MV-4-11 (cell line): Measurements from ENCODE around the gene LTBP1.
"Not testable (repeated sequence)": the region's sequence is repeated elsewhere in the genome, so short reads cannot be mapped to it uniquely, and the experiment has no call there.

Experiments used
- DNase-seq: peaks from one replicate; lab custom pipeline; 2025; lab: John Stamatoyannopoulos, UW

LTBP1 gene

GRCh38 chr2:33144243-33144642, 197.5 kb downstream of the LTBP1 start:
- no peak for DNase-seq

DNA sequence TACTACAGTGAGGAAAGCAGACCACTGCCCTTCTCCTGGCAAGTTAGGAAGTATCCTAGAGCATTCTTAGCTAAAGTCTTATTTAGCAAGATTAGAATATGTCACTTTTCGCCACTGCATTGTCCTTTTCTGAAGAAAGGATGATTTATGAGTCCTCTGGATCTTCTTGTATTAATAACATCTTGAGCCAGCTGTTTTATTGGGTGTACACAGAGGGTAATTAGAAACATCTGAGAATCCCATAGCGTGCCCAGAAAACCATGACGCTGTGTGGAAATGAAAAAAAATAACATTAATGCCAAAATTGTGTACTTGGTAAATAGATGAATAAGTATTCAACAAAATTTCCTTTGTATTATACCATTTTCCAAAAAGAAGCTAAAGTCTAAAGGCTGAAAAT, 198.7 kb downstream of the LTBP1 start:
- DNase-seq, result no peak

DNA sequence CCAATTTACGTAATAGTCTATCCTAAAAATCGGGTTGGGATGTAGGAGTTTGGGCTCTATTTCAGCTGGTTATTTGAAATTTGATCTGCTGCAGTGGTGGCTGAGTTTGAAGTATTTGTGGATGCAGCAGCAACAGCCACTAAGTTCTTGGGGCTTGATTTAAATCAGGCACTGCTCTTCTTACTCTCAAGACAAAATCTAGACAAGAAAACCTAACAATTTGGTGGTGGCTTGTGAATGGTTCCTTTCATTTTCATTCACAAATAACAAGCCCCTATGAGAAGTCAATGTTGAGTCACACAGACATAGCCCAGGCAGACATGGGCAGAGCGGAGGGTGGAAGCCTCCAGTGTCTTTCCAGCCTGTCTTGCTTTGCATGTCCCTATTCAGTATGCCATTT, 199.3 kb downstream of the LTBP1 start:
- no peak for DNase-seq

DNA sequence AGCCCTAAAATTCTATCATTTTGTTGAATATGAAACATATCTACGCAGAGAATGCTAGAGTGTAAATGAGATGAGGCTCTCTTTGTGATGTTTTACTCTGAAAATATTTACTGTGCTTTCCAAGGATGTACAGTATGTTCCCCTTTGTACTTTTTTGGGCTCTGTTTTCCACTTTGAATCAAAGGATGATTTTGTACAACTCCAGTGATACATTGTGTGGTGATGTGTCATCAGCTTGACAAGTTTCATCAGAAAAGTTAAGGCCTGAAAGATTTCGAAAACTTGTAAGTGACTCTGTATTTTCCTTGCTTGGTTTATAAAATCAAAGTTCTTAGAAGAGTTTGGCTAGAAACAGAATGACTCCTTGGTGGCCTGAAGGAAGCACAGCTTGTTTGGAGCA, 206.3 kb downstream of the LTBP1 start:
- DNase-seq, result peak; percentile 12

GRCh38 chr2:33158482-33159003, 211.8 kb downstream of the LTBP1 start:
- DNase-seq, result no peak

GRCh38 chr2:33160191-33160590, 213.4 kb downstream of the LTBP1 start:
- no peak for DNase-seq

DNA sequence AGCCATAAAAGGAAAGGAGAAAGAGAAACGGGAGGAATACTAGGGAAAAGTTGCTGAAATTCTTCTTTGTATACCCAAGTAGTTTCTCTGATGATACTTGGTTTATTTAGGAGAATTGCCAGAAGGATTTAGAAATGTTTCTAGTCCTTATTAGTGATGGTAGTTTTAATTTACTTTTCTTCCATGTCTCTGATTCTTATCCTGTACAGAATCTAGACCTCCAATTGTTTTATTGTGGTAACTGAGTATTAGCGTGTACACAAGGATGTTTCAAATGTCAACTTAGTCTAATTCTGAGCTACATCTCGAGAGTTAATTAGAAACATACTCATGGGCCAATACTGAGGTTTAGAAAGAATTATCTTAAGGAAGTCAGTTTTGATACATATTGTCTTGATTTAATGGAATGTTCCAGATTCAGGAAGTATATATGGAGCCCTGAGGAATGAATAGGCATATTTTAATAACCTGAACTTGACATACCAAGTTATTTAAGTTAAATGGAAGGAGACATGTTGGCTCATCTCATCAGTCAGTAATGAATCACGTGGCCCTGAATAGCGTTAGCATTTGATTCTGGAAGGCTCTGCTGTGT, 219.6 kb downstream of the LTBP1 start:
- no peak for DNase-seq

- no peak for DNase-seq
Measured at GRCh38 chr2:33167622-33168245, 221.0 kb downstream of the LTBP1 start.

GRCh38 chr2:33168425-33168824, 221.7 kb downstream of the LTBP1 start:
- DNase-seq, result no peak

GRCh38 chr2:33168922-33169321, 222.2 kb downstream of the LTBP1 start:
- DNase-seq, result no peak

DNA sequence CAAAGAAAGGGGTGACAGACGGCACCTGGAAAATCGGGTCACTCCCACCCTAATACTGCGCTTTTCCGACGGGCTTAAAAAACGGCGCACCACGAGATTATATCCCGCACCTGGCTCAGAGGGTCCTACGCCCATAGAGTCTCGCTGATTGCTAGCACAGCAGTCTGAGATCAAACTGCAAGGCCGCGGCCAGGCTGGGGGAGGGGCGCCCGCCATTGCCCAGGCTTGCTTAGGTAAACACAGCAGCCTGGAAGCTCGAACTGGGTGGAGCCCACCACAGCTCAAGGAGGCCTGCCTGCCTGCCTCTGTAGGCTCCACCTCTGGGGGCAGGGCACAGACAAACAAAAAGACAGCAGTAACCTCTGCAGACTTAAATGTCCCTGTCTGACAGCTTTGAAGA, 223.5 kb downstream of the LTBP1 start:
- DNase-seq, result not testable (repeated sequence)

DNA sequence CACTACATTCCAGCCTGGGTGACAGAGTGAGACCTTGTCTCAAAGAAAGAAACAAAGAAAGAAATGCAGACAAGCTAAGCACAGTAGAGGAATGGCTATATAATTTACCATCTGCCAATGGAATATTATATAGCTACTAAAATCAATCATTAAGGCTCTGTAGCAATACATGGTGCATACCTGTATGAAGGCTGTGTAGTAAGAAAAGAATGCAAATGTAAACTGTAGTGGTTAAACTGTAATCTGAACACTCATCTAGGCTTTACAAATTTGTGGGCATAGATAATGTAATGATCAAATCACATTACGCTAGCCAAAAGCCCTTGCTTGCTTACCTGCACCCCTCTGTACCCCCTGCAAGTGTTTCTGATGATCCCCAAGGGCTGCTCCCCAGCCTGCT, 230.9 kb downstream of the LTBP1 start:
- no peak for DNase-seq

DNA sequence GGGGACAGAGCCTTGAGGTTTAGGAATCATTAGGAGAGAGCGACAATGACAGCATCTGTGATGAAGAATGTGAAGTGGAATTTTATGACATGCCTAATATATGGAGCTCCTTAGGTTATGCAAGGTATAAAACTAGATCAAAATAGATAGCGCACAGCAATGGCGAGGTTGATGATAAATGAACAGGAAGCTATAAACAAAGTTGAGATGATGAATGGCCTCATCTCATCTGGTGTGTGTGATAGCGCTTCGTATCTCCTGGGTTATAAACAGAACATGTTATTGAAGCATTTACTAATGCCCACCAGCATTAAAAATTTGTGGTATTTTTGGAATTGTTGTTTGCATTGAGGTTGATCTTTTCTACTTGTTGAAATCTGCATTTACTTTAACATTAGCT, 231.5 kb downstream of the LTBP1 start:
- no peak for DNase-seq

DNA sequence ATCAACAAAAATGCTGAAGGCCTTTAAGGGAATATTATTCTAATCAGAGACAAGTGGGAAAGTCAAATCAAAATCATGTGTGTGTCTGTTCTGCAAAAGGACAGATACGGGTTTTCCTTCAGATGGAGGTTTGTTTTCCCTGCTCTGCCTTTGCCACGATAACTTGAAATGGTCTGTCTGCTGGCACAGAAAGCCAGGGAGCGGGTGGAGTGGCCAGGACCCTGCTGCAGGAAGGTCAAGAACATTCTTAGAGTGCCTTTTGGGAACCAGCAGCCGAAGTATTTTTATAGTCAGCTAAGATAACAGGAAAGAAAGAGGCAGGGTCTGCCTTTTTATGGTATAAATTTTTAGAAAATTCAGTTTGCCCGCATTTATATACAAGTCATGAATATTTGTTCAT, 234.2 kb downstream of the LTBP1 start:
- no peak for DNase-seq

- no peak for DNase-seq
Measured at GRCh38 chr2:33181466-33181865, 234.7 kb downstream of the LTBP1 start.

DNA sequence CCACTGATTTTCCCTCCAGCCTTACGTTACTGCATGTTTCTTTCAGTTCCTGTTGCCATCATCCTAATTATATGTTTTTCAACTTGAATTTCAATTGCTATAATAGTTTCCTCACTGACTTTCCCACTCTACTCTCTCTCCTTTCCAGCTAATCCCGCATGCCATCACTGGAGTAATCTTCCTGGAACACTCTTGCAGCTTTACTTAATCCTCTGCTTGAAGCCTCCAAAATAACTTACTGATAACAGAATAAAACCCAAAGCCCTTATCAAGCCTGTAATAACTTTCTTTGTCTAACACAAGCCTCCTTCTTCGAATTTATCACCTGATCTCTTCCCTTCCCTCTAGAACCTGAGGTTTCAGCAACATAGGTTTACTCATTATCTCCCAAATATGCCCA, 237.3 kb downstream of the LTBP1 start:
- DNase-seq, result no peak

GRCh38 chr2:33186937-33187336, 240.2 kb downstream of the LTBP1 start:
- no peak for DNase-seq

DNA sequence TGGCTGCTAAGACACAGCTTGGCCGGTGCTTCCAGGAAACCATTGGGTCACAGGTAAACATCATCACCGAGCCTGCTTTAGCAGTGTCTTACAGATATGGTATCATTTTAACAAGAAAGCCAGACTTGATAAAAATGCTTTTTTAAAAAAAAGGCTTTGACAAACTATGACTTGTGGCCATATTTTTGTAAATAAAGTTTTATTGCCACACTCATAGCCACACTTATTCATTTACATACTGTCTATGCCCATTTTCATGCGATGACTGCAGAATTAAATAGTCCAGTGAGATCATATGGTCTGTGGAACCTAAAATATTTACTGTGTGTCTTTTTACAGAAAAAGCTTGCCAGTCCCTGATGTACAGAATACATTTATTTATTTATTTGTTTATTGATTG, 242.0 kb downstream of the LTBP1 start:
- DNase-seq, result no peak

GRCh38 chr2:33190393-33190937, 243.7 kb downstream of the LTBP1 start:
- no peak for DNase-seq

- no peak for DNase-seq
Measured at GRCh38 chr2:33195891-33196290, 249.1 kb downstream of the LTBP1 start.

DNA sequence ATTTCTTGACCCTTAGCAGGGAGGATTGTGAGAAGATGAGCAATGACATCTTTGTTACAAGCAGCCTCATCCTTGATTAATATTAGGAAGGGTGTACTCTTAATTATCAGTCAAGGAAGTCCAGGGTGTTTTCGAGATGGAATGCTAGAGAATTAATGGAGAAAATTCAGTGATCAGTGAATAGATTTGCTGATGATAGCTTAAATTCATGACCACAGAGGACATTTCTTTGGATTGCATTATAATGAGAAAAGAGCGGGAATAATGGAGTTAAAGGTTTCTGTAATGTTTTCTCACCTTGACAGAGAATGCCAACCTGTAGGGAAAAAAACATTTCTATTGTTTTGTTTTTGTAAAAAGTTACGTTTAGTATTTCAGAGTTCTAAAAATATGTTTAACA, 249.9 kb downstream of the LTBP1 start:
- DNase-seq, result no peak

- DNase-seq, result no peak
Measured at GRCh38 chr2:33197198-33197938, 250.6 kb downstream of the LTBP1 start.
